GM19438 (cell line): ENCODE data around the gene ZNF773.

ENCODE experiments used
- ATAC-seq: cut with Tn5 transposase; IDR thresholded peaks from one replicate; pipeline ENCODE4 v1.9.1; 2021; ENCODE audit warnings: low read depth; ENCODE audit not compliant: unreplicated experiment

Gene ZNF773

DNA sequence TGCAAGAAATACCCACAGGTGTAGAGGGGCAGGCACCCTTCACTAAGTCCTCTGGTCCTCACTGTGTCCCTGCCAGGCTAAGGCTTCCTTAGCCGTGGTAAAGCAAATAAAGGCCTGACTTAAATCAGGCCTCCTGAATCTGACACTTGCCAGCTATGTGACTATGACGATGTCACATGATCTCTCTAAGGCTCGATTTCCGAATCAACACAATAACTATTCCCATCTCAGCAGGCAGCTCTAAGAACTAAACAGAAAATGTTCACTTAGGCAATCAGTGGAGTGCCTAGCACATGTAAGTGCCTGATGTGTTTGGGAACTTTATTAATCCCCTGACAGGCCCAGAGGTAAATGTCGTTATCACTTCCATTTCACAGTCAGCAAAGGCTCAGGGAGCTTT lies 57.9 kb downstream of the ZNF773 start:
- no peak for ATAC-seq
